NCI-H2107 treated with DMSO at 0.1 percent for 48 hours (cell line): ENCODE measurements around the gene CCL18.
"Not testable (repeated sequence)": the region's sequence is repeated elsewhere in the genome, so short reads cannot be mapped to it uniquely, and the experiment has no call there.

ENCODE experiments used
- DNase-seq: peaks from one replicate; lab custom pipeline; 2025; ENCODE audit not compliant: unreplicated experiment; lab: John Stamatoyannopoulos, UW

CCL18 gene

GRCh38 chr17:36063786-36064541 is at the start of gene CCL18:
TSS of gene CCL18 (plus strand) at chr17:36064272. CDS start at chr17:36064343, 71 bp downstream.
- DNase-seq, result no peak

GRCh38 chr17:36014946-36015345 is 49.1 kb upstream of the CCL18 start:
- no peak for DNase-seq

GRCh38 chr17:36015895-36016294 is 48.2 kb upstream of the CCL18 start:
- not testable (repeated sequence) for DNase-seq

- DNase-seq, result no peak
These were observed 47.5 kb upstream of the CCL18 start for GRCh38 chr17:36016555-36016954.

- no peak for DNase-seq
These were observed 46.3 kb upstream of the CCL18 start, which contains the start of gene CCL23 for GRCh38 chr17:36017799-36018198. TSS of gene CCL23 (minus strand) at chr17:36017972. CDS start at chr17:36017897, 75 bp downstream.

- DNase-seq, result no peak
These were observed 44.6 kb upstream of the CCL18 start for GRCh38 chr17:36019423-36019822.

GRCh38 chr17:36024106-36024869 is 39.8 kb upstream of the CCL18 start:
- DNase-seq, result no peak

- no peak for DNase-seq
These were observed 36.3 kb upstream of the CCL18 start for GRCh38 chr17:36027761-36028160.

- DNase-seq, result no peak
These were observed 33.1 kb upstream of the CCL18 start for GRCh38 chr17:36030956-36031355.

- no peak for DNase-seq
These were observed 29.9 kb upstream of the CCL18 start for GRCh38 chr17:36034127-36034526.

GRCh38 chr17:36036235-36036634 is 27.8 kb upstream of the CCL18 start:
- DNase-seq, result no peak

GRCh38 chr17:36048066-36048465 is 16.0 kb upstream of the CCL18 start:
- DNase-seq, result no peak

GRCh38 chr17:36049643-36050042 is 14.4 kb upstream of the CCL18 start:
- DNase-seq, result no peak

GRCh38 chr17:36055171-36055570 is 8.9 kb upstream of the CCL18 start:
- no peak for DNase-seq

- DNase-seq, result no peak
These were observed 8.1 kb upstream of the CCL18 start for GRCh38 chr17:36055921-36056520.

GRCh38 chr17:36057911-36058310 is 6.2 kb upstream of the CCL18 start:
- no peak for DNase-seq

GRCh38 chr17:36059406-36059805 is 4.7 kb upstream of the CCL18 start:
- DNase-seq, result no peak

- DNase-seq, result no peak
These were observed 3.3 kb upstream of the CCL18 start for GRCh38 chr17:36060816-36061215.

GRCh38 chr17:36066365-36066985 is 2.4 kb downstream of the CCL18 start:
- no peak for DNase-seq

GRCh38 chr17:36068524-36068923 is 4.5 kb downstream of the CCL18 start:
- DNase-seq, result no peak

- DNase-seq, result no peak
These were observed 5.1 kb downstream of the CCL18 start for GRCh38 chr17:36069136-36069535.
